H1 (cell line): ENCODE results near the gene DOCK10. TPM values are rescaled to one million over a fixed set of nuclear protein-coding genes. Genes with fewer than 3 reads are reported as not detected.

Experiments used
- CTCF ChIA-PET: fragments of 300-600 bp; sonication (Branson Sonifier 250); formaldehyde crosslinking; loops from one replicate; lab custom pipeline; 2021; ENCODE audit not compliant: partially characterized antibody; lab: Charles Lee
- POLR2A ChIA-PET: fragments of 300-600 bp; sonication (Branson Sonifier 250); formaldehyde crosslinking; loops from one replicate; lab custom pipeline; 2021; ENCODE audit warnings: inconsistent platforms; ENCODE audit not compliant: partially characterized antibody; lab: Charles Lee
- DNase-seq, 2 experiments: peaks; one replicate each; pipeline versions ENCODE4 v3.0.0 to v3.0.0-alpha.2; 2010 to 2022; ENCODE audit warnings: low spot score in 2 of 2, low read depth in 1 of 2, mixed read lengths in 1 of 2
- FAIRE-seq: peaks from 2 replicates; lab custom pipeline; 2011; peaks lifted over from hg19 to GRCh38; lab: Jason Lieb, UNC
- H2AFZ ChIP-seq: 2 replicates; pipeline ENCODE4 v1.8.1; 2012; ENCODE audit warnings: low read length, inconsistent platforms
- H2AK5ac ChIP-seq: 2 replicates; pipeline ENCODE4 v1.6.1; 2013; ENCODE audit warnings: low read depth, low read length
- H2BK120ac ChIP-seq: replicated peaks from 2 replicates; pipeline ENCODE3; 2013; ENCODE audit warnings: low read depth, low read length, inconsistent platforms
- H2BK12ac ChIP-seq: 2 replicates; pipeline ENCODE4 v1.6.1; 2013; ENCODE audit warnings: low read depth, low read length
- H2BK15ac ChIP-seq: 2 replicates; pipeline ENCODE4 v1.6.1; 2013; ENCODE audit warnings: low read length
- H2BK20ac ChIP-seq: 2 replicates; pipeline ENCODE4 v1.6.1; 2013; ENCODE audit warnings: low read length
- H2BK5ac ChIP-seq: 2 replicates; pipeline ENCODE4 v1.6.1; 2013; ENCODE audit warnings: low read depth, low read length
- H3K14ac ChIP-seq: 2 replicates; pipeline ENCODE4 v1.6.1; 2013; ENCODE audit warnings: inconsistent platforms; ENCODE audit not compliant: insufficient read length
- H3K18ac ChIP-seq: 2 replicates; pipeline ENCODE4 v1.6.1; 2013; ENCODE audit warnings: low read length; ENCODE audit errors: extremely low read depth
- H3K23ac ChIP-seq: 2 replicates; pipeline ENCODE4 v1.6.1; 2013; ENCODE audit warnings: inconsistent platforms; ENCODE audit not compliant: insufficient read length
- H3K23me2 ChIP-seq: 2 replicates; pipeline ENCODE4 v1.6.1; 2013; ENCODE audit warnings: low read depth, low read length
- H3K27ac ChIP-seq: 2 replicates; pipeline ENCODE4 v1.6.1; 2011; ENCODE audit warnings: low read depth, low read length, inconsistent platforms
- H3K27me3 ChIP-seq, 4 experiments: replicated peaks in 1 of 4; 1 replicate in 1 of 4; 2 replicates in 3 of 4; pipeline versions ENCODE4 v1.6.1 to v1.8.1; 2011 to 2013; ENCODE audit warnings: low read length in 3 of 4, mild to moderate bottlenecking in 3 of 4, inconsistent platforms in 2 of 4, mixed read lengths in 2 of 4, moderate library complexity in 1 of 4; ENCODE audit not compliant: control insufficient read depth in 3 of 4, insufficient read depth in 3 of 4; ENCODE audit errors: extremely low read depth in 1 of 4
- H3K36me3 ChIP-seq, 4 experiments: 2 replicates each; pipeline versions ENCODE4 v1.6.1 to v1.8.1; 2011 to 2013; ENCODE audit warnings: mild to moderate bottlenecking in 4 of 4, low read length in 3 of 4, moderate library complexity in 2 of 4, control low read depth in 1 of 4, inconsistent platforms in 1 of 4; ENCODE audit not compliant: insufficient read depth in 4 of 4, control insufficient read depth in 2 of 4
- H3K4ac ChIP-seq: replicated peaks from 2 replicates; pipeline ENCODE3; 2013; ENCODE audit warnings: low read length, low read depth, mixed read lengths, inconsistent platforms; ENCODE audit not compliant: insufficient read length
- H3K4me1 ChIP-seq, 4 experiments: replicated peaks in 1 of 4; 1 replicate in 1 of 4; 2 replicates in 3 of 4; pipeline versions ENCODE4 v1.6.1 to v1.8.1; 2011 to 2013; ENCODE audit warnings: low read length in 3 of 4, inconsistent platforms in 2 of 4, mixed read lengths in 1 of 4; ENCODE audit not compliant: insufficient read depth in 4 of 4, control insufficient read depth in 3 of 4
- H3K4me2 ChIP-seq, 2 experiments: 2 replicates each; pipeline versions ENCODE4 v1.6.1 to v1.8.1; 2011 to 2013; ENCODE audit warnings: low read depth in 2 of 2, low read length in 2 of 2, control low read depth in 1 of 2, inconsistent platforms in 1 of 2, mild to moderate bottlenecking in 1 of 2; ENCODE audit not compliant: insufficient read depth in 1 of 2
- H3K4me3 ChIP-seq, 4 experiments: fragments of 200-600, 300-600 bp in 1 of 4; sonication (generic), shearing (Covaris generic), sonication (Bioruptor Twin) in 1 of 4; 2 replicates each; pipeline versions ENCODE4 v1.5.1 to v1.8.1; 2011 to 2016; ENCODE audit warnings: low read length in 4 of 4, low read depth in 3 of 4, control low read depth in 2 of 4, inconsistent platforms in 2 of 4, mild to moderate bottlenecking in 2 of 4, mixed read lengths in 1 of 4, moderate library complexity in 1 of 4; ENCODE audit not compliant: insufficient read depth in 2 of 4; ENCODE audit errors: extremely low read depth in 1 of 4
- H3K56ac ChIP-seq: replicated peaks from 2 replicates; pipeline ENCODE3; 2013; ENCODE audit warnings: low read depth, mild to moderate bottlenecking, mixed read lengths, low read length, inconsistent platforms; ENCODE audit not compliant: insufficient read length
- H3K79me1 ChIP-seq: 2 replicates; pipeline ENCODE4 v1.6.1; 2013; ENCODE audit warnings: low read depth, low read length, control low read depth
- H3K79me2 ChIP-seq, 2 experiments: 2 replicates each; pipeline versions ENCODE4 v1.6.1 to v1.8.1; 2012 to 2013; ENCODE audit warnings: low read length in 2 of 2, mild to moderate bottlenecking in 2 of 2, inconsistent platforms in 1 of 2; ENCODE audit not compliant: insufficient read depth in 2 of 2, control insufficient read depth in 1 of 2
- H3K9ac ChIP-seq, 4 experiments: replicated peaks in 1 of 4; 1 replicate in 1 of 4; 2 replicates in 3 of 4; pipeline versions ENCODE4 v1.6.1 to v1.8.1; 2011 to 2013; ENCODE audit warnings: low read depth in 3 of 4, low read length in 3 of 4, control low read depth in 2 of 4, mild to moderate bottlenecking in 2 of 4, moderate library complexity in 2 of 4, inconsistent platforms in 1 of 4; ENCODE audit errors: extremely low read depth in 1 of 4
- H3K9me3 ChIP-seq, 2 experiments: 2 replicates each; pipeline versions ENCODE4 v1.6.1 to v1.8.1; 2012 to 2013; ENCODE audit warnings: mild to moderate bottlenecking in 2 of 2, moderate library complexity in 2 of 2, control low read depth in 1 of 2, inconsistent platforms in 1 of 2, low read depth in 1 of 2, low read length in 1 of 2, mixed read lengths in 1 of 2; ENCODE audit not compliant: insufficient read depth in 2 of 2
- H4K20me1 ChIP-seq, 2 experiments: replicated peaks in 1 of 2; 2 replicates each; pipeline versions ENCODE3 to v1.8.1; 2011 to 2013; ENCODE audit warnings: inconsistent platforms in 2 of 2, low read length in 2 of 2, mild to moderate bottlenecking in 1 of 2; ENCODE audit not compliant: insufficient read depth in 2 of 2, control insufficient read depth in 1 of 2
- H4K5ac ChIP-seq: 2 replicates; pipeline ENCODE4 v1.6.1; 2013; ENCODE audit warnings: low read length, low read depth, mixed read lengths, inconsistent platforms; ENCODE audit not compliant: insufficient read length
- H4K8ac ChIP-seq: 2 replicates; pipeline ENCODE4 v1.8.0; 2013; ENCODE audit warnings: mild to moderate bottlenecking, moderate library complexity, low read length, inconsistent platforms; ENCODE audit not compliant: insufficient read depth; ENCODE audit errors: extremely low read depth
- H4K91ac ChIP-seq: replicated peaks from 2 replicates; pipeline ENCODE3; 2013; ENCODE audit warnings: low read length, mixed read lengths, inconsistent platforms; ENCODE audit not compliant: insufficient read length
- CREB1 ChIP-seq: IDR thresholded peaks from 2 replicates; pipeline ENCODE4 v1.6.1; 2012; ENCODE audit warnings: inconsistent platforms
- EZH2 ChIP-seq: fragments of 200-600 bp; sonication (generic); IDR thresholded peaks from 2 replicates; pipeline ENCODE4 v1.7.1; 2012; ENCODE audit warnings: low read depth, mild to moderate bottlenecking, moderate library complexity, low read length, inconsistent platforms; ENCODE audit not compliant: severe bottlenecking
- RBBP5 ChIP-seq: IDR thresholded peaks from 2 replicates; pipeline ENCODE4 v1.7.1; 2012; ENCODE audit warnings: low read depth, mild to moderate bottlenecking, inconsistent platforms, low read length, moderate library complexity, borderline replicate concordance
- WGBS, 2 experiments: shearing (Covaris generic) in 1 of 2; methylation state at CpG; one replicate each; pipeline versions ENCODE4 v1.1.6 to v1.1.7; 2013 to 2015; ENCODE audit warnings: low lambda C conversion rate in 2 of 2, mixed read lengths in 2 of 2, inconsistent platforms in 1 of 2, low coverage in 1 of 2, missing lambda C conversion rate in 1 of 2; ENCODE audit not compliant: insufficient replicate concordance in 2 of 2, insufficient coverage in 1 of 2, insufficient read length in 1 of 2; ENCODE audit errors: extremely low coverage in 1 of 2, missing lambda C conversion rate in 1 of 2; 5-methylcytosine and 5-hydroxymethylcytosine counted together
- polyA plus RNA-seq, 7 experiments: library from polyadenylated mRNA; depleted of rRNA in 3 of 7; stranded (reverse) in 5 of 7; unstranded in 2 of 7; fragments of >200 nt in 5 of 7; fragments of 200-250 nt in 2 of 7; gene quantifications; 1 replicate in 5 of 7; 2 replicates in 1 of 7; 4 replicates in 1 of 7; pipeline versions ENCODE4 v1.2.1 to v1.2.3, GENCODE V29; 2011 to 2013; ENCODE audit warnings: missing spikeins in 2 of 7, mixed read lengths in 2 of 7
- total RNA-seq: library from RNA; stranded (reverse); fragmentation: NEBNext Ultra II Directional; extraction: Animal tissue kit (Norgen Biotek cat#: 25700); gene quantifications from 2 replicates; pipeline ENCODE4 v1.2.1, GENCODE V29; 2021

Gene DOCK10
- total and polyA plus RNA-seq, 2 of the 8 experiments (the other 6 are each of a cell fraction or from before 2014, with no cell fraction given), result 0.33 to 1.6 TPM

DNA sequence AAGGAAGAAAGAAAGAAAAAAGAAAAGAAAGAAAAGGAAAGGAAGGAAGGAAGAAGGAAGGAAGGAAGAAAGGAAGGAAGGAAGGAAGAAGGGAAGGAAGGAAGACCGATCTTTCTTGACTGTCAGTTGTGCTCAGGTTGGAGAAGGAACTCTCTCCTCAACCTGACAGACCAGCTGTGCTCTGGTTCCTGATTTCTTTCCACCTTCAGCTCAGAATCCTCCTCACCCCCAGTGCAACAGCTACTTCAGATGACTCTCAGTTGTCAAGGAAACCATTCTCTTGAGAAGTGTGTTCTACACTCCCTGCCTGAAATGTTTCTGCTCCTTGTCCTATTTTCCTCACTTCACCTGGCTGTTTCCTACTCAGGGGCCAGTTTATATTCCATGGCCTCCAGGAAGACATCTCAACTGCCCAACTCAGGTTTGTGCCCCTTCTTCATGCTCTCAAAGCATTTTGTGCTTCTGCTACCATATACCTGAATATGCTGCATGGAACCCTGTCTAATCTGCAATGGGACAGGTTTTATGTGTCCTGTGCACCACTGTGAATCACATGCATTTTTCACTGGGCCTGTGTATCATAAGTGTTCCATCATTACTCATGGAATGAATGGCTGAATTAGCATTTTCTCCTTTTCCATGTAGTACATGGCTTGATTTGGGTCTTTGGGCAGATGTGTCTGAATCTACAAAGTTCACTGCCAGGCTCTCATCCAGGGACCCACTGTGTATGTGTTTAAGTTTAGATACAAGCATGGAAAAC lies 32.8 kb upstream of the DOCK10 start:
- CTCF ChIA-PET, result interaction anchor here (1.1 to 1.7 kb wide), 3 partner anchors 43 to 73 kb away, joined by 3 to 5 read pairs (median 5); no protein-coding TSS in a partner anchor
- 100% methylated on average over 1 of the region's 1 CpG; no CpG with 5 or more reads in 1 of the 2 experiments for WGBS, 2 experiments

More for the DNA sequence above, 32.8 kb upstream of the DOCK10 start:
- Histone ChIP-seq H4K5ac (no peak overlapping the region), H2BK120ac (no peak overlapping the region), H3K79me1 (no peaks in the 10 kb centered on the region), H3K4me1 (peaks cover 2 to 9% (median 3%) of the 10 kb centered on the region in 4 experiments; a peak in 6 of 7 replicates), H3K9ac (no peak overlapping the region), H2BK20ac (no peak overlapping the region), H3K36me3 (no peaks in the 10 kb centered on the region), H3K4me3 (no peak overlapping the region), H3K14ac (no peak overlapping the region), H3K56ac (no peak overlapping the region), H4K8ac (no peak overlapping the region), H2BK5ac (no peak overlapping the region), H3K23ac (no peak overlapping the region), H2AK5ac (no peak overlapping the region), H2AFZ (no peak overlapping the region), H4K20me1 (no peaks in the 10 kb centered on the region), H2BK15ac (no peak overlapping the region), H4K91ac (no peak overlapping the region), H3K79me2 (no peaks in the 10 kb centered on the region), H3K23me2 (no peaks in the 10 kb centered on the region), H3K9me3 (no peaks in the 10 kb centered on the region), H2BK12ac (peak overlapping the region; percentile 77; the same call in 1 of the 2 replicates), H3K4ac (no peak overlapping the region), H3K4me2 (no peak overlapping the region), H3K27ac (no peak overlapping the region), H3K18ac (no peak overlapping the region), H3K27me3 (no peaks in the 10 kb centered on the region)
- TF ChIP-seq EZH2, result no peak
- no peak for TF ChIP-seq RBBP5
- no peak for TF ChIP-seq CREB1
- POLR2A ChIA-PET, result no interaction called here
- FAIRE-seq (no peak), DNase-seq (no peak)
